NCI-H82 treated with DMSO at 0.1 percent for 48 hours (cell line): ENCODE measurements around the gene TINCR.

Experiments
- DNase-seq: peaks from one replicate; lab custom pipeline; 2025; ENCODE audit not compliant: unreplicated experiment; lab: John Stamatoyannopoulos, UW

The TINCR gene

GRCh38 chr19:5520501-5520900 lies 47.3 kb downstream of the TINCR start:
- DNase-seq = no peak

DNA sequence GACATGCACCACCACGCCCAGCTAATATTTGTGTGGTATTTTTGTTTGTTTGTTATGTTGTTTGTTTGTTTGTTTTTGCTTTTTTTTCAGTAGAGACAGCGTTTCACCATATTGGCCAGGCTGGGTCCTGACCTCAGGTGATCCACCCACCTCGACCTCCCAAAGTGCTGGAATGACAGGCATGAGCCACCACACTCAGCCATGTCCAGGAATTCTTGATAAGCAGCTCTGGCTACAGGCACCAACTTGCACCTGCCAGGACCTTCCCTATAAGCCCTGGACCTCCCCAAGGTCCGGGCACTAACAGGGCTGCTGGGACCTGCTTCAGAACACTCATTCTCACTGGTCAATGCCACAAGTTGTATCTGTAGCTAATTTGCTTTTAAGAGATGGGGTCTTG lies 48.7 kb downstream of the TINCR start:
- no peak for DNase-seq

GRCh38 chr19:5515737-5516136 lies 52.0 kb downstream of the TINCR start:
- DNase-seq = no peak

DNA sequence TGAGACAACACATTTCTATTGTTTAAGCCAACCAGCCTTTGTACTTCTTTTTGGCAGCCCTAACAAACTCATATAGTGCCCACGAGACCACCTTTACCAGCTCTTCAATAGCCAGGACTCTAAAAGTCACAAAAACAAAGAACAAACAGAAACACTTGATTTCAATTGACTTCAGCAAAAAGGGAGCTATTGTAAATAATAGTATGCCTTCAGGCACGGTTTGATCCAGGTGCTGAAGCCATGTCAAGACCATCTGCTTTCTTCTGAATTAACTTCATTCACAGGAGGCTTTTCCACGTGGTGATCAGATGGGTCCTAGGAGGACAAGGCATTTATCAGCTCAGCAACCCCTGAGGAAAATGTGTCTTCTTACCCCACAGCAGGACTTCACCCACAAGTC lies 53.8 kb downstream of the TINCR start:
- no peak for DNase-seq

DNA sequence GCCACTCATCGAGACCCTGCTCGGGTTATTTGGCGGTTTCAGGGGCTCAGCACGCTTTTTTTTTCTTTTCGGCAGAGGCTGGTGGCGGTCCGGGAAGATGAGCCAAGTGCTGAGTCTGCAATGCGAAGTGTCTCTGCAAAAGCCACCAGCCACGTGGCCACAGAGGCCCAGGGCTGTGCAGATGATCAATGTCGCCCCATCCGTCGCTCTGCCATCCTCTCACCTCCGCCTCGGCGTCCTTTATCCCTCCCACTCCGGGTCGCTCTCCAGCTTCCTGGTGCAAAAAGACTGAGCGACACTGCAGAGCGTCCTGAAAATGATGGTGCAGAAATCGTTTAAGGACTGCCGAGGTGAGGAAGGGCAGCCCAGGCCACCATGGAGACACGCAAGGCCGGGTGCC lies 55.0 kb downstream of the TINCR start:
- DNase-seq = no peak
